GM10266 (cell line): ENCODE data around the gene TRPM2.
"Not testable (repeated sequence)": the region's sequence is repeated elsewhere in the genome, so short reads cannot be mapped to it uniquely, and the experiment has no call there.

Experiments
- DNase-seq: peaks from one replicate; pipeline ENCODE4 v3.0.0; 2012; ENCODE audit errors: extremely low spot score
- TF ChIP-seq, protein P1 (sequence below): IDR thresholded peaks from 2 replicates; pipeline ENCODE4 v1.5.1; 2012; ENCODE audit warnings: mild to moderate bottlenecking, low read depth; ENCODE audit not compliant: control insufficient read depth, insufficient read depth; ENCODE audit errors: missing control alignments

The TRPM2 gene

GRCh38 chr21:44399955-44400790 lies 46.8 kb downstream of the TRPM2 start:
- no peak for DNase-seq
- TF ChIP-seq, protein P1, sequence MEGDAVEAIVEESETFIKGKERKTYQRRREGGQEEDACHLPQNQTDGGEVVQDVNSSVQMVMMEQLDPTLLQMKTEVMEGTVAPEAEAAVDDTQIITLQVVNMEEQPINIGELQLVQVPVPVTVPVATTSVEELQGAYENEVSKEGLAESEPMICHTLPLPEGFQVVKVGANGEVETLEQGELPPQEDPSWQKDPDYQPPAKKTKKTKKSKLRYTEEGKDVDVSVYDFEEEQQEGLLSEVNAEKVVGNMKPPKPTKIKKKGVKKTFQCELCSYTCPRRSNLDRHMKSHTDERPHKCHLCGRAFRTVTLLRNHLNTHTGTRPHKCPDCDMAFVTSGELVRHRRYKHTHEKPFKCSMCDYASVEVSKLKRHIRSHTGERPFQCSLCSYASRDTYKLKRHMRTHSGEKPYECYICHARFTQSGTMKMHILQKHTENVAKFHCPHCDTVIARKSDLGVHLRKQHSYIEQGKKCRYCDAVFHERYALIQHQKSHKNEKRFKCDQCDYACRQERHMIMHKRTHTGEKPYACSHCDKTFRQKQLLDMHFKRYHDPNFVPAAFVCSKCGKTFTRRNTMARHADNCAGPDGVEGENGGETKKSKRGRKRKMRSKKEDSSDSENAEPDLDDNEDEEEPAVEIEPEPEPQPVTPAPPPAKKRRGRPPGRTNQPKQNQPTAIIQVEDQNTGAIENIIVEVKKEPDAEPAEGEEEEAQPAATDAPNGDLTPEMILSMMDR, result no peak

DNA sequence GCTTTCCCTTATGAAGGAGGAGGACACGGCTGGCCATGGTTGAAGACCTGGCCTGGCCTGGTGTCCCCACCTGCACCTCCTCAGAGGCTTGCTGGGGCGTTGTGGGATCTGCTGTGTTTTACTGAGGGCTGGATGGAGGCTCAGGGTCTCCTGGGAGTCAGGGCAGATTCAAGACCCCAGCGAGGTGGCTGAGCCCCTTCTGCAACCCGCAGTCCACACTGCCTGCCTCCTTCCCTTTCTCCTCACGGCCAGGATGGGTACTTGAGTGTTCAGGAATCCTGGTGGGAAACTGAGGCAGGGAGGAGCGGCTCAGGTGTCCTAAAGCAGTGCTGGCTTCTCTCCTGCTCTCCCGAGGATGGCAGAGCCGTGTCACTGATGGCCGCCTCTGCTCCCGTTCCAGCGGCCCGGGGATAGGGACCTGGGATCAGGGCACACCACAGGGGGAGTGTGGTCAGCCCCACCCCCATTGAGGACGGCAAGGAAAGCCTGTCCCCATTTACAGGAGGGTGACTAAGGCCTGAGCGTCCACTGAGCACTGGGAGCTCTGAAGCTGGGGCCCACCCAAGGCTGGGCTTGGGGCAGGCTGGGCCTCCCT lies 47.5 kb downstream of the TRPM2 start:
- TF ChIP-seq, protein P1, result no peak
- DNase-seq, result no peak

DNA sequence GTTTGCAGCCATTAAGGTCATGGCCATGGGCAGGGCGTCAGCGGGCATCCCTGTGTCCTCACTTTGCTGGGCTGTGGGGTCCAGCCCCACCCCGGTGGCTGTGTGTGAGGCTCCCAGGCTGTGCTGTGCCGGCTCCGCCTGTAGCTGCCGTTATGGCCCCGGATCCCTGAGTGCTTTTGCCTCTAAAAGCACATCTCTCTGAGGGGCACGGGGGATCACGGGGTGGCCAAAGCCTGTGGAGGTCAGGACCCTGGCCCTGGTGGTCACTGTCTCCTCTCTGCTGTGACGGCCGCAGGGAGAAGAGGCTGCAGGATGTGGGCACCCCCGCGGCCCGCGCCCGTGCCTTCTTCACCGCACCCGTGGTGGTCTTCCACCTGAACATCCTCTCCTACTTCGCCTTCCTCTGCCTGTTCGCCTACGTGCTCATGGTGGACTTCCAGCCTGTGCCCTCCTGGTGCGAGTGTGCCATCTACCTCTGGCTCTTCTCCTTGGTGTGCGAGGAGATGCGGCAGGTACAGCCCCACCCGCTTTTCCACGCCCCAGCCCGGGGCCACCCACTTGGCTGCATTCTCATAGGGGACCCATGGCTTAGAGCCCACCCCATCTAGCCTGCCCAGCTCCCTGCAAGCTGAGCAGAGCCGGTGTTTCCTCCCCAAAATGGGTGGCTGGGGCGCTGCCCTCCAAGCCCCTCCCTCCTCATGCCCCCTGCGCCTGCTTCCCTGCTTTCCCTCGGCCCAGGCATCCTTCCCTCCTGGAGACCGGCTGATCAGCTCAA lies 48.2 kb downstream of the TRPM2 start:
- TF ChIP-seq, protein P1, result no peak

DNA sequence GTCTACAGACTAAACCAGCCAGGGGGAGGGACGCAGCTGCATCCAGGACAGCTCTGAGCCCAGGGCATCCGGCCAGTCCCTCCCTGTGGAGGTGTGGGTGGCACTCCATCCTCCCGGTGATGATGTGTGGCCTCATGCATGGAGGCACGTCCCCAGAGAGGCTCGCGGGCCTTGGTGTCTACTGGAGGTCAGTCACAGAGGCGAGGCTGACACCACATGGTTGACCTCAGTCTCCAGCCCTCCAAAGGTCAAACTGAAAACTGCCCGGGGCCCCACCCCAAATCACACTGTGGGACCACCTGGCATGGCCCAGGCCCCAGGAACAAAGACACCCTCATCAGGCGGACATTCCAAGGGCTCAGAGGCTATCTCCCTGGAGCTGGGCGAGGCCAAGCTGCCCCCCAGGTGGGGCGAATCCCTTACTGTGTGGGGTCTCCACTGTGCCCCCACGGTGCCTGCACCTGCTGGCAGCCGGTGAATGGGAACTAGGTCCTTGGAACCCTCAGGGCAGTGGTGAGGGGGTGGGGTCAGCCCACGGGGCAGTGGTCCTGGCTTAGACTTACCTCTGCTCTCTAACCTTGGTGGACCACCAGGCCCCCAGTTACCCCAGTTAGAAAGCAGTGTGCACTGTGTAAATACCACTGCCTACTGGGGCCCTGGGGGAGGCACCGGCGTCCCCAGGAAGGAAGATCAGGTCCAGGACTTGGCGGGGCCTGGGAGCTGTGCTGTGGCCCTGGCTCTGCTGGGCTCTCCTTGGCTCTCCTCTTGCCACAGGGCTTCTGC lies 49.1 kb downstream of the TRPM2 start:
- TF ChIP-seq, protein P1, result no peak
- no peak for DNase-seq

More for the DNA sequence above, 48.2 kb downstream of the TRPM2 start:
- DNase-seq, result no peak

- TF ChIP-seq, protein P1, result no peak
- DNase-seq, result no peak
Measured at GRCh38 chr21:44403106-44404020, 49.9 kb downstream of the TRPM2 start.

DNA sequence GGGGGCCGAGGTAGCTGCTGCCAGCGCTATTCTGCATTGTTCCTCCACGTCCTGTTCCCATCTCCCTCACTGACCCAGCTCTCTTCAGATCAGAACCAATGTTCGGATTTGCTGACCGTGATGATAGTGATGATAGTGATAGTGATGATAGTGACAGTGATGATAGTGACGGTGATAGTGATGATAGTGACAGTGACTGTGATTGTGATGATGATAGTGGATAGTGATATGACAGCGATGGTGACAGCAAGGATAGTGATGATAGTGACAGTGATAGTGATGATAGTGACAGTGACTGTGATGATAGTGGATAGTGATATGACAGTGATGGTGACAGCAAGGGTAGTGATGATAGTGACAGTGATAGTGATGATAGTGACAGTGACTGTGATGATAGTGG lies 51.1 kb downstream of the TRPM2 start:
- DNase-seq, result not testable (repeated sequence)
